Endothelial cell of umbilical vein (primary cell): ENCODE data around the gene ANKRD12. TPM values are rescaled to one million over a fixed set of nuclear protein-coding genes. Genes with fewer than 3 reads are reported as not detected.

ENCODE experiments used
- BruUV-seq: library from RNA; stranded (reverse); fragments of 400-500 nt; replicated peaks from 2 replicates; lab custom pipeline; 2021; lab: Mats Ljungman, UMichigan
- CTCF ChIA-PET: fragments of 300-600, 350-600 bp; sonication (Branson Sonifier 250); formaldehyde crosslinking; loops from one replicate; lab custom pipeline; 2021; ENCODE audit warnings: antibody characterized with exemption, inconsistent platforms; lab: Charles Lee
- POLR2A ChIA-PET: fragments of 300-600, 350-600 bp; sonication (Branson Sonifier 250); formaldehyde crosslinking; loops from one replicate; lab custom pipeline; 2021; ENCODE audit warnings: antibody characterized with exemption, inconsistent platforms; lab: Charles Lee
- DNase-seq: peaks from one replicate; pipeline ENCODE4 v3.0.0-alpha.2; 2011; ENCODE audit warnings: low read depth, low spot score
- FAIRE-seq: peaks from 2 replicates; lab custom pipeline; 2011; peaks lifted over from hg19 to GRCh38; lab: Jason Lieb, UNC
- H2AFZ ChIP-seq: 2 replicates; pipeline ENCODE4 v1.6.0; 2012; ENCODE audit warnings: low read depth, low read length, control low read depth, inconsistent platforms
- H3K27ac ChIP-seq: 2 replicates; pipeline ENCODE4 v1.5.1; 2011; ENCODE audit warnings: low read depth, mild to moderate bottlenecking, control low read depth, low read length, moderate library complexity; ENCODE audit not compliant: insufficient read depth
- H3K27me3 ChIP-seq, 2 experiments: 2 replicates each; pipeline versions ENCODE4 v1.6.0 to v1.6.1; 2011; ENCODE audit warnings: low read length in 2 of 2, mixed read lengths in 1 of 2; ENCODE audit not compliant: control insufficient read depth in 2 of 2, insufficient read depth in 2 of 2
- H3K36me3 ChIP-seq, 2 experiments: 2 replicates in 1 of 2; 3 replicates in 1 of 2; pipeline ENCODE4 v1.5.1; 2011; ENCODE audit warnings: low read length in 2 of 2, mild to moderate bottlenecking in 1 of 2, moderate library complexity in 1 of 2; ENCODE audit not compliant: control insufficient read depth in 2 of 2, insufficient read depth in 2 of 2; ENCODE audit errors: extremely low read depth in 1 of 2
- H3K4me1 ChIP-seq: 3 replicates; pipeline ENCODE4 v1.5.1; 2011; ENCODE audit warnings: mild to moderate bottlenecking, low read length; ENCODE audit not compliant: control insufficient read depth, insufficient read depth; ENCODE audit errors: extremely low read depth
- H3K4me2 ChIP-seq: 2 replicates; pipeline ENCODE4 v1.6.1; 2011; ENCODE audit warnings: low read length, control low read depth, mixed read lengths; ENCODE audit not compliant: insufficient read depth
- H3K4me3 ChIP-seq, 3 experiments: fragments of 200-600 bp in 1 of 3; sonication (generic), shearing (Covaris generic) in 1 of 3; replicated peaks in 1 of 3; 2 replicates each; pipeline ENCODE4 v1.5.1; 2011 to 2016; ENCODE audit warnings: control low read depth in 3 of 3, low read length in 3 of 3, mild to moderate bottlenecking in 2 of 3, inconsistent platforms in 1 of 3, low read depth in 1 of 3, moderate library complexity in 1 of 3; ENCODE audit not compliant: insufficient read depth in 1 of 3
- H3K79me2 ChIP-seq: 2 replicates; pipeline ENCODE4 v1.6.0; 2012; ENCODE audit warnings: low read length, inconsistent platforms; ENCODE audit not compliant: control insufficient read depth, insufficient read depth
- H3K9ac ChIP-seq: replicated peaks from 2 replicates; pipeline ENCODE3; 2011; ENCODE audit warnings: low read length, control low read depth; ENCODE audit not compliant: insufficient read depth; ENCODE audit errors: extremely low read depth
- H3K9me1 ChIP-seq: replicated peaks from 3 replicates; pipeline ENCODE4 v1.6.0; 2011; ENCODE audit warnings: mild to moderate bottlenecking, low read length; ENCODE audit not compliant: control insufficient read depth, insufficient read depth; ENCODE audit errors: extremely low read depth
- H3K9me3 ChIP-seq: replicated peaks from 2 replicates; pipeline ENCODE4 v1.5.1; 2012; ENCODE audit warnings: low read length, inconsistent platforms; ENCODE audit not compliant: control insufficient read depth, insufficient read depth
- H4K20me1 ChIP-seq: replicated peaks from 2 replicates; pipeline ENCODE3; 2011; ENCODE audit warnings: mild to moderate bottlenecking, low read length; ENCODE audit not compliant: control insufficient read depth, insufficient read depth; ENCODE audit errors: extremely low read depth
- CTCF ChIP-seq, 2 donors: IDR thresholded peaks; 1 replicate in 1 of 2; 2 replicates in 1 of 2; pipeline ENCODE4 v1.5.1; 2011; ENCODE audit warnings: low read length in 2 of 2, mild to moderate bottlenecking in 2 of 2, moderate library complexity in 2 of 2, control low read depth in 1 of 2, inconsistent platforms in 1 of 2, low read depth in 1 of 2; ENCODE audit not compliant: insufficient read depth in 1 of 2; ENCODE audit errors: extremely low read depth in 1 of 2
- EZH2 ChIP-seq: IDR thresholded peaks from 2 replicates; pipeline ENCODE4 v1.6.1; 2012; ENCODE audit warnings: borderline replicate concordance, low read depth, mild to moderate bottlenecking, moderate library complexity, low read length, inconsistent platforms; ENCODE audit not compliant: severe bottlenecking
- FOS ChIP-seq: IDR thresholded peaks from 2 replicates; pipeline ENCODE4 v1.6.1; 2011; ENCODE audit warnings: mild to moderate bottlenecking, low read length, moderate library complexity, borderline replicate concordance; ENCODE audit not compliant: insufficient read depth
- GATA2 ChIP-seq: IDR thresholded peaks from 2 replicates; pipeline ENCODE4 v1.7.0; 2011; ENCODE audit warnings: low read depth, mild to moderate bottlenecking, moderate library complexity, mixed read lengths, low read length; ENCODE audit not compliant: insufficient read length, insufficient read depth
- MYC ChIP-seq: IDR thresholded peaks from one replicate; pipeline ENCODE4 v1.6.1; 2011; ENCODE audit warnings: mild to moderate bottlenecking, low read depth, low read length
- POLR2A ChIP-seq: IDR thresholded peaks from 2 replicates; pipeline ENCODE4 v1.6.1; 2012; ENCODE audit warnings: low read depth, mild to moderate bottlenecking, control low read depth, low read length
- POLR2AphosphoS5 ChIP-seq: IDR thresholded peaks from 2 replicates; pipeline ENCODE4 v1.6.1; 2012; ENCODE audit warnings: low read depth, mild to moderate bottlenecking, control low read depth, low read length, moderate library complexity; ENCODE audit not compliant: insufficient read depth
- dilution Hi-C: fragments of 300-500 bp; cut with MboI; formaldehyde crosslinking; loops from one replicate; pipeline ENCODE4 v1.15.0; 2019; ENCODE audit warnings: low sequenced_read_pairs; ENCODE audit not compliant: extremely low pct_ligation_motif_present
- intact Hi-C: fragments of 100-400 bp; cut with micrococcal nuclease; formaldehyde crosslinking; loops from one replicate; pipeline ENCODE4 v1.10.0; 2022
- polyA plus RNA-seq, 4 experiments: library from polyadenylated mRNA; depleted of rRNA in 3 of 4; stranded (reverse) in 3 of 4; unstranded in 1 of 4; fragments of >200 nt; gene quantifications; 2 replicates each; pipeline versions ENCODE4 v1.2.1 to v1.2.3, GENCODE V29; 2011 to 2012; ENCODE audit warnings: missing spikeins in 1 of 4
- total RNA-seq: library from RNA; stranded (reverse); gene quantifications from 2 replicates; pipeline ENCODE4 v1.2.3, GENCODE V29; 2021
- TF ChIP-seq, protein P1 (sequence below): IDR thresholded peaks from 2 replicates; pipeline ENCODE4 v1.6.1; 2011; ENCODE audit not compliant: insufficient read depth, insufficient read length

ANKRD12 gene
- total and polyA plus RNA-seq, 2 donors (not counting 3 experiments of a cell fraction or from before 2014, with no cell fraction given), result 1.5 to 25.4 TPM

DNA sequence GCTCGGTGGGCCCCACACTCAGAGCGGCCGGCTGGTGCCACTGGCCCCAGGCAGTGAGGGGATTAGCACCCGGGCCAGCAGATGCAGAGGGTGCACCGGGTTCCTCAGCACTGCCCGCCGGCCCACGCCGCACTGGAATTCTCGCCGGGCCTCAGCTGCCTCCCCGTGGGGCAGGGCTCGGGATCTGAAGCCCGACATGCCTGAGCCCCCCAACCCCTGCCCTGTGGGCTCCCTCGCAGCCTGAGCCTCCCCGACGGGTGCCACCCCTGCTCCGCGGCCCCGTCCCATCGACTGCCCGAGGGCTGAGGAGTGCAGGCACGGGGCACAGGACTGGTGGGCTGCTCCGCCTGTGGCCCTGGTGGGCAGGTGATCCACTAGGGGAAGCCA is 160.4 kb downstream of the ANKRD12 start:
- dilution Hi-C loops (no loop called here), intact Hi-C loops (no loop called here)
- no peak for TF ChIP-seq MYC
- no peak for TF ChIP-seq FOS
- TF ChIP-seq POLR2AphosphoS5, result no peak
- no peak for TF ChIP-seq EZH2
- TF ChIP-seq GATA2, result no peak
- TF ChIP-seq POLR2A, result no peak
- no peak for TF ChIP-seq CTCF (IDR thresholded peaks at IDR 0.05; ENCODE audit: extremely low read depth in 1 of 2, insufficient read depth in 1 of 2, low read depth in 1 of 2, low read length in 2 of 2)
- TF ChIP-seq, protein P1, sequence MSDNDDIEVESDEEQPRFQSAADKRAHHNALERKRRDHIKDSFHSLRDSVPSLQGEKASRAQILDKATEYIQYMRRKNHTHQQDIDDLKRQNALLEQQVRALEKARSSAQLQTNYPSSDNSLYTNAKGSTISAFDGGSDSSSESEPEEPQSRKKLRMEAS, result no peak
- H4K20me1 ChIP-seq, result no peaks in the 10 kb centered on the region
- H3K79me2 ChIP-seq, result no peaks in the 10 kb centered on the region
- DNase-seq, result no peak
- H3K9me3 ChIP-seq, result no peaks in the 10 kb centered on the region
- H3K9me1 ChIP-seq, result no peaks in the 10 kb centered on the region
- no peak overlapping the region for H3K27ac ChIP-seq
- no peak overlapping the region for H2AFZ ChIP-seq
- no TSS peak for BruUV-seq
- CTCF ChIA-PET, result no interaction called here
- H3K4me3 ChIP-seq, result no peak overlapping the region
- no peak for FAIRE-seq
- no peaks in the 10 kb centered on the region for H3K27me3 ChIP-seq
- POLR2A ChIA-PET, result no interaction called here
- H3K9ac ChIP-seq, result no peak overlapping the region
- H3K4me2 ChIP-seq, result no peak overlapping the region
- no peaks in the 10 kb centered on the region for H3K4me1 ChIP-seq
- no peaks in the 10 kb centered on the region for H3K36me3 ChIP-seq
